GM18867 (cell line): ENCODE measurements around the gene LMTK3.
"Not testable (repeated sequence)": the region's sequence is repeated elsewhere in the genome, so short reads cannot be mapped to it uniquely, and the experiment has no call there.

Experiments used
- ATAC-seq: cut with Tn5 transposase; IDR thresholded peaks from one replicate; pipeline ENCODE4 v1.9.1; 2021; ENCODE audit warnings: mild to moderate bottlenecking, moderate library complexity; ENCODE audit not compliant: unreplicated experiment

Gene LMTK3

DNA sequence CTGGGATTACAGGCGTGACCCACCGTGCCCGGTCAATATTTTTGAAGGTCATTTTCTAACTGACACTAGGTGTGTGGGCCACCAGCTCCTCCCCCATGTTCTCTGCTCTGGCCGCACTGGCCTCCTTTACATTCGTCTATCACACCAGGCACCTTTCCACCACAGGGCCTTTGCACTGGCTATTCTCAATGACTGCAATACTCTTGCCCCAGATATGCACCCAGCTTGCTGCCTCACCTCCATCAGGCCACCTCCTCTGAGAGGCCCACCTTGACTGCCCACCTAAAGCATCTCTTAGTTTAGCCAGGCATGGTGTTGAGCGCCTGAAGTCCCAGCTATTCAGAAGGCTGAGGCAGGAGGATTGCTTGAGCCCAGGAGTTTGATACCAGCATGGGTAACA, 30.2 kb upstream of the LMTK3 start:
- ATAC-seq, result no peak

DNA sequence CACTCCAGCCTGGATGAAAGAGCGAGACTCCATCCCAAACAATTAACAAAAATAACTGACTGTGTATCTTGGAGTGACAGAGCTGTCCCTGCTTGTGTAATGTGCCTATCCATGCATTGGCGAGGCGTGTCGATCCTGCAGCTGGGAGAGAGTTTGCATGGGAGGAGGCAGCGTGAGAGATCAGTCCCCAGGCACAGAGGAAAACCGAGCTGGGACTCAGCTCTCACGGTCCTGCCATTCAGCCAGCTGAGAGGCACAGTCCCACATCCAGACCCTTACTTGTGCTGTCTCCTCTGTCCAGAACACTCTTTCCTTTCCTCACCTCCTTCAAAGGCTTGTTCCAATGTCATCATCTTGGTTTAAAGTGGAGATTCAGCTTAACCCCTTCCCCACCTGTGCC, 28.5 kb upstream of the LMTK3 start:
- no peak for ATAC-seq

DNA sequence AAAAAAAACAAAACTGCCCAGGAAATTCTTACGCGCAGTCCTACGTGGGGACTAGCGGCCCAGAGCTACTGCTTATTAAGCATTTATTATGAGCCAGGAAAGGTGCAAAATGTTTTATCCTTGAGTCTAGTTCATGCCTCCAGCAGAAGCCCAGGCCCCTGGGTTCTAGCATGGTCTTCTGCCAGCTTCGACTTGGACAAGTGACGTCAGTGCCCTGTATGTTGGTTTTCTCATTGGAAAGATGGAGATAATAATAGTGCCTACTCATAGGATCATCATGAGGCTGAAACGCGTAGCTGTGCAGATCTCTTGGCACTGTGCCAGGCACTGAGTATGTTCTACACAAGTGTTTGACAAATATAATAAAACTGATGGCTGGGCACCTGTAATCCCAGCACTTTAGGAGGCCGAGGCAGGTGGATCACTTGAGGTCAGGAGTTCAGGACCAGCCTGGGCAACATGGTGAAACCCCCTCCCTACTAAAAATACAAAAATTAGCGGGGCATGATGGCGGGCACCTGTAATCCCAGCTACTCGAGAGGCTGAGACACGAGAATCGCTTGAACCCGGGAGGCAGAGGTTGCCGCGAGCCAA, 28.0 kb upstream of the LMTK3 start:
- ATAC-seq, result no peak

DNA sequence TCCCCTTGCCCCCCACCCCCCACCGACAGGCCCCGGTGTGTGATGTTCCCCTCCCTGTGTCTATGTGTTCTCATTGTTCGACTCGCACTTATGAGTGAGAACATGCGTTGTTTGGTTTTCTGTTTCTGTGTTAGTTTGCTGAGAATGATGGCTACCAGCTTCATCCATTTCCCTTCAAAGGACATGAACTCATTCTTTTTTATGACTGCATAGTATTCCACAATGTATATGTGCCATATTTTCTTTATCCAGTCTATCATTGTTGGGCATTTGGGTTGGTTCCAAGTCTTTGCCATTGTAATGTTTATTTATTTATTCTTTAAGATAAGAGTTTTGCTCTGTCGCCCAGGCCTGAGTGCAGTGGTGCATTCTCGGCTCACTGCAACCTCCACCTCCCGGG, 26.4 kb upstream of the LMTK3 start:
- not testable (repeated sequence) for ATAC-seq

DNA sequence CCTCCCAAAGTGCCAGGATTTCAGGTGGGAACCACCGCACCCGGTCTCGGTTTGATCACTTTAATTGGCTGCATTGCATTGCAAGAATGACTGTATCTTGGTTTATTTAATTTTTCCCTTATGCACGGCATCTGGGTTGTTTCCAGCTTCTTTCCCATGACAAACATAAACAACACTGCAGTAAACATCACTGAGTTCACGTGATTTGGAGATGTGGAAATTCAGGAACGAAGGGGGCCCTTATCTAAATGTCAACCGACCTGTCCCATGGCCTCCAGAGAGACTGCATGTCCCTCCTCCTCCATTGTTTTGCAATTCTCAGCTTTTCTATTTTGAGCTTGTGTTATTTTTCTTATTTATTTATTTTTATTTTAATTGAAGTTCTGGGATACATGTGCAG, 25.9 kb upstream of the LMTK3 start:
- no peak for ATAC-seq

DNA sequence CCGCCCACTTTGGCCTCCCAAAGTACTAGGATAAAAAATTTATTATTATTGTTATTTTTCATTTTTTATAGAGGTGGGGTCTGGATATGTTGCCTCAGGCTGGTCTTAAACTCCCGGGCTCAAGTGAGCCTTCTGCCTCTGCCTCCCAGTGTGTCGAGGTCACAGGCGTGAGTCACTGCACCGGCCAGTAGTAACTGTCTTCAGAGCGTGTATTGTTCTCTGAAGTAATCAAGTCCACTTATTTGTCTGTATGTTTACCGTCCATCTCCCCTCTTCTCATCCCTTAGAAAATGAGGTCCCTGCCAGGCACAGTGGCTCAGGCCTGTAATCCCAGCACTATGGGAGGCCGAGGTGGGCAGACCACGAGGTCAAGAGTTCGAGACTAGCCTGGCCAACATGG, 22.1 kb upstream of the LMTK3 start:
- ATAC-seq, result no peak

DNA sequence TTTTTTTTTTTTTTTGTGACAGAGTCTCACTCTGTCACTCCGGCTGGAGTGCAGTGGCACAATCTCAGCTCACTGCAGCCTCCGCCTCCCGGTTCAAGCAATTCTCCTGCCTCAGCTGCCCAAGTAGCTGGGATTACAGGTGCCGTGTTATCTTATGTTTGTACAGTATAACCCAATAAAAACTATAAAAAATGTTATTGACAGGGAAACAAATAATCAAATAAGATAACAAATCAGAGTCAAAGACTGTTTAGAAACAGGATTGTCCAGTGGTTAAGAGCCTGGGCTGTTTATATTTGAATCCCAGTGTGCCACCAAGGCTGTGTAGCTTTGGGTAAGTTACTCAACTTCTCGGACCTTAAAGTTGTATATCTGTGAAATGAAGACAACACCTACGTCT, 19.1 kb upstream of the LMTK3 start:
- no peak for ATAC-seq

DNA sequence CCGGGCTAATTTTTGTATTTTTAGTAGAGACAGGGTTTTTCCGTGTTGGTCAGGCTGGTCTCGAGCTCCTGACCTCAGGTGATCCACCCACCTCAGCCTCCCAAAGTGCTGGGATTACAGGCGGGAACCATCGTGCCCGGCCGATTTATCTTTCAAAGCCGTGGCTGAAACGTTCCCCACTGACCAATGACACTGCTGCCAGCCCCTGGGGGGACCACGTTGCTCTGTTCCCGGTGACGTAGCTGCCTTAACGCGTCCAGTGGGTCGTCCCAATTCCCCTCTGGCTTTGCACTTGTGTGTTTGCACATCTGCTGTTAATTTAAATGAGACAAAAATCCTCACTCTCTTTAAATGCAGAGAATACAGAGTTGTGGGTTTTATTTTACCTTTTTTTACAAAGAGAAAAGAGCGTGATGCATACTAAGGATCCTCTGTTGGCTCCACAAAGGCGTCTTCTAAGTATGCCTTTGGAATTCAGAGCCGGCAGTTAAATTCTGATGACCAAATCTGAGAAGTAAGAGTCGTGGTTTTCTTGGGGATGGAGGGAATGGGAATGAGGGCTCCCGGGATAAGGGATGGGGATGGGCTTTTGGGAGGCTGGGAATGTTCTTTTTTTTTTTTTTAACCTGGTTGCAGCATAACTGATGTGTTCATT, 18.6 kb upstream of the LMTK3 start:
- ATAC-seq, result no peak

DNA sequence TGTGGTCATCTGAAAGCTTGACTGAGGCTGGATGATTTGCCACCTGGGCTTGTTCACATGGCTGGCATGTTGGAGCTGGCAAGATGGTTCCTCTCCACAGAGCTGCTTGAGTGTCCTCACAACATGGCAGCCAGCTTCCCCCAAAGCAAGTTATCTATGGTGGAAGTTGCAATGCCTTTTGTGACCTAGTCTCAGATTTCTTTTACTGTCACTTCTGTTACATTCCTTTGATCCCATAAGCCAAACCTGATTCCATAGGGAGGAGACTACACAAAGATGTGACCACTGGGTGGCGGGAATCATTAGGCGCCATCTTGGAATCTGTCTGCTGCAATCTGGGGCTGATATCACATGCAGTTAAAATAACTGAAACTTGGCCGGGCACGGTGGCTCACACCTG, 17.5 kb upstream of the LMTK3 start:
- no peak for ATAC-seq

DNA sequence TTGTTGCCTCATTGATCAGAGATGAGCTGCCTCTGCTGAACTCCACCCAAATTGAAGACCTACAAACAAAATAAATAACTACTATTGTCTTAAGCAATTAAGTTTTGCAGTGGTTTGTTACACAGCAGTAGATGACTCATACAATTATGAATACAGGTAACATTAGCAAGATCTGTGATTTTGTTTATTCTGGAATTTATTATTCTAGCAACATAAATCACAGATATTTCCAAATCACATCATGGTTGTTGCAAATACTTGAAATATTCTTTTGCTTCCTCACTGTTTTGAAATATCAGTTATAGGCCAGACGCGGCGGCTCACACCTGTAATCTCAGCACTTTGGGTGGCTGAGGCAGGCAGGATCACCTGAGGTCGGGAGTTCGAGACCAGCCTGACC, 13.1 kb upstream of the LMTK3 start:
- no peak for ATAC-seq

DNA sequence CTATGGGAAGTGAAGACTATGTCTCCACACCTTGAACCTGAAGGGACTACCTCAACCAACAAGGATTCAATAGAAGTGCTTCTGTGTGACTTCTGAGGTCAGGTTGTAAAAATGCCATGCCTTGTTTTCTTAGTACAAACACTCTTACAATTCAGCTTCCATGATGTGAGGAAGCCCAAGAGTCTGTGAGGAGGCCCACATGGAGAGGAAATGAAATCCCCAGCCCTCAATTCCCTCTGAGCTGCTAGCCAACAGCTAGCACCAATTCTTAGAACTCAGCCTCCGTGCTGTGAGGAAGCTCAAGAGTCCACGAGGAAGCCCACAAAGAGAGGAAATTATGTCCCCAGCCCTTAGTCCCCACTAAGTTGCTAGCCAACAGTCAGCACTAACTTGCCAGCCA, 12.6 kb upstream of the LMTK3 start:
- ATAC-seq, result no peak

DNA sequence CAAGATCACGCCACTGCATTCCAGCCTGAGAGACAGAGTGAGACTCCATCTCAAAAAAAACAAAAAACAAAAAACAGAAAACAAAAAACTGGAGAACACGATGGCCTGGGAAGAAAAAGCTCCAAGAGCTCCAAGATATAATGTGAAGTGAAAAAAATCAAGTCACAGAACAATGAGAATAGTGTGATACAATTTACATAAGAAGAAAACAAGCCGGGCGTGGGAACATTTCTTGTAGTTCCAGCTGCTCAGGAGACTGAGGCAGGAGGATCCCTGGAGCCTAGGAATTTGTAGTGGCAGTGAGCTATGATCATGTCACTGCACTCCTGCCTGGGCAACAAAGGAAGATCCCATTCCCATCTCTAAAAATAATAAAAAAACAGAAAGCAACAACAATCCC, 8.5 kb upstream of the LMTK3 start:
- no peak for ATAC-seq

DNA sequence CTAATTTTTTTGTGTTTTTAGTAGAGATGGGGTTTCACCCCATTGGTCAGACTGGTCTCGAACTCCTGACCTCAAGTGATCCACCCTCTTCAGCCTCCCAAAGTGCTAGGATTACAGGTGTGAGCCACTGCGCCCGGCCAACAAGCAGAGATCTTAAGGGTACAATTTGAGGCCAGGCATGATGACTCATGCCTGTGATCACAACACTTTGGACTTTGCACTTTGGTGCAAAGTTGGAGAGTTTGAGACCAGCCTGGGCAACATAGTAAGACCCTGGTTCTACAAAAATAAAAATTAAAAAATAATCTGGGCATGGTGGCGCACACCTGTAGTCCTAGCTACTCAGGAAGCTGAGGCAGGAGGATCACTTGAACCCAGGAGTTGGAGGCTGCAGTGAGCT, 7.8 kb upstream of the LMTK3 start:
- not testable (repeated sequence) for ATAC-seq

DNA sequence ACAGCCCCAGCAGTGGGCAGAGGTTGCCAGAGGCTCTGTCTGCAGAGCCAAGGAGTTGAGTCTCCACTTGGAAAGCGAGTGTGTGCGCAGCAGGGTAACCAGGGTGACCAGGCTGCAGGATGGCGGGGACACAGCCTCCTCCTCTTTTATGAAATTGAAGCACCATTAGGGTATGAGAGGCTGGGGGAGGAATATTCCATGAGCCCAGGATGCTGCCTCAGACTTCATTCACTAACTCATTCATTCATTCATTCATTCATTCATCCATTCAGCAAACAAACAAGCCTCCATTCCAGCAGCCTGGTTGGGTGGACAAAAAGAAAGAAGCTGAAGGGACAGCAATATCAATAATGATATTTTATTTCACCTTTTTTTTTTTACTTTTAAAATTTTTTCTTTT, 6.6 kb upstream of the LMTK3 start:
- ATAC-seq, result no peak

DNA sequence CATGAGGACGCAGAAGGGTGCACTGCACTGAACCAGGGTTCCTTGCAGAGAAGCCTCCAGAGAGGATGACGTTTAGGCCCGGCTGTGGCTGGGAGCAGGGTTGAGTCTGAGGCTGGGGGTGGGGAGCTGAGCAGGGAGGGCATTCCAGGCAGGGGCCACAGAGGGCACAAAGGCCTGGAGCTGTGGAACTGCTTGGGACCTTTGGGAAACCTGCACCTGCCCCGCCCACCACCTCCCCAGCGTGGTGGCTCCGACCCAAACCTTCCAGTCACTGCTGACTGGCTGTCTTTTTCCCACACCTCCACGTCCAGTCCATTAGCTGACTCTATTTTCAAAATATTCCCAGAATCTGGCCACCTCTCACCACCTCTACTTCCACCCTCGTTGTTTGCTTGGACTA, 4.9 kb upstream of the LMTK3 start:
- no peak for ATAC-seq

DNA sequence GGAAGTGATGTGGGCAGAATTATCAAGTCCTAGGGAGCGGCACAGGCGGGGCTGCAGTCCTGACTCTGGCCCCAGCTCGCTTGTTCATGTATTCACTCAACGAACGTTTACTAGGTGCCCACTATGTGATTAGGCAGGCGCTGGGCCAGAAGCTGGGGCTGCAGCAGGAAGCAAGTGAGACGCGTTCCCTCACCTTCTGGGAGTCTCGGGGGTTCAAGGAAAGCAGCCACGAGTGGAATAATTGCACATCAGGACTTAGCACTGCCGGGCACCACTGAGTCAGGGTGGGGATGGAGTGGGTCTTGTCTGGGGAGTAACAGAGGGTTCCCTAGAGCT, 2.5 kb upstream of the LMTK3 start:
- ATAC-seq, result no peak

DNA sequence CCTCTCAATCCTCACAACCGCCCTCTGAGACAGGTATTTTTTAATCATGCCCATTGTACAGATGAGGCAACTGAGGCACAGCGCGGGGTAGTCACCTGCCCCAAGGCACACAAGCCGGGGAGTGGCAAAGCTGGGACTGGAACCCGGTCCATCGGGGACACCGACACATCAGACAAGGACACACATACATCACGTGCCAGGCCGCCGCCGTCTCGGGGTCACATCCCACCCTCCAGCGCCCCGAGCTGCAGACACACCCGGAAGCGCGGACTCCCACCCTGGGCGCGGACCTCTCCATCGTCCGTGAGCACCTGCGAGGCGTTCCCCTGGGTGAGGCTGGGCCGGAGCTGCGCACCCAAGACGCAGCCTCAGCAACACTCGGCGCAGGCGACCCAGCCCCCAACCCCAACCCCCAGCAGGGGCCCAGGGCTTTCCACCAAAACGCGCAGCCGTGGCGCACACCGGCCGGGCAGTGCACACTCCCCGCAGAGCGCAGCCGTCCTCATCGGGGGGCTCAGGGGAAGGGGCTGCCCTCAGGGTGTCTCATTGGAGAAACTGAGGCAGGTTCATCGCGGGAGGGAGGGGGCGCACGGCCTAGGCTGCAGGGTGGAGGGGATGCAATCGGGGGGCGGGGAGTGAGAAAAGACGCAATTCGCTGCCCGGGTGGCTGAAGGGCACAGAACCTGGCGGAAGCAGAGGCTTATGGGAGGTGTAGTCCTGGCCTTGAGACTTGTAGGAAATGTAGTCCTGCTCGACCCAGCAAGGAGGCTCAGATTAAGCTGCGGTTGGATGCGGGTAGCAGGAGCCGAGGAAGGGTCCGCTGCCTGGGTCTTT, 1.9 kb upstream of the LMTK3 start:
- peak; percentile 61 for ATAC-seq

DNA sequence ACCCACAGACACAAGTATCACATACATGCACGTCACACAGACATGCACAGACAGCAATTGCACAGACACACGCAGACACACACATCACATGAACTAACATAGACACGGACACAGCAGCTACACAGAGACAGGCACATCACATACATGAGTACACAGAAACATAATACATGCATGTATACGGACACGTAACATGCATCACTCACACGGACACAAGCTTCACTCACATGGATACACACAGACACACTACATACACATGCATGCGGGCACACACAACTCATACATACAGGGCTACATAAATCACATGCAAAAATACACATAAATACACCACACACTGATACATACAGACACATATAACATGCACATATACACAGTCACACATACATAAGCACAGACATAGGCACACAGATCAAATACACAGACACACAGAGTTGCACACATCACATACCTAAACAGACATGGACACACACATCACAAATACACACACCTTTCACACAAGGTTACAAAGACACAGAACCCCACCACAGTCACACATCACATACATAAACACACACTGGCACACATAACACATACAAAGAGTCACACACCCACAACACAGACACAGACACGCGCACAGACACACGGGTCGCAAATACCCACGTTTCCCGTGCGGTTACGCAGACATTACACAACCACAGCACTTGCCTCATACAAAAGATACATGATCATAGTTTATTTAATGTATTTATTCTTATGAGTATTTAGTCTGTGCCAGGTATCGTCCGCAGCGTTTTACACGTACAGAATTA, 1.1 kb upstream of the LMTK3 start:
- ATAC-seq, result no peak

DNA sequence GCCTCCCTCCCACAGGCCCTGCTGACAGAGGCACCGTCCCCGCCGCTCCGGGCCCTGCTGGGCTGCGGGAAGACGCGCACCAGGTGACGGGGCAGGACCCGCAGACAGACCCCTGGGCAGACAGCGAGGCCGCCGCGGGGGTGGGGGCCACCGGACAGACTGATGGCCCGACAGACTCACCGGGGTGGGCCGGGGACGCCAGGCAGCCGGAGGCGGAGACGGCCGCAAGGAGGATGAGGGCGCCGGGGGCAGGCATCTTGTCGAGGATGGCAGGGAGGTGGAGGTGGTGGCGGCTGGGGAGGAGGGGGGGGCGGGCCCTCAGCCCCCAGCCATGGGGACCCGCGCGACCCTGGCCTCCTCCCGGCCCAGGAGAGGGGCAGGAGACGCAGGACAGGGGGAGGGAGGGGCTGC, 309 bp downstream of the LMTK3 start:
- no peak for ATAC-seq

DNA sequence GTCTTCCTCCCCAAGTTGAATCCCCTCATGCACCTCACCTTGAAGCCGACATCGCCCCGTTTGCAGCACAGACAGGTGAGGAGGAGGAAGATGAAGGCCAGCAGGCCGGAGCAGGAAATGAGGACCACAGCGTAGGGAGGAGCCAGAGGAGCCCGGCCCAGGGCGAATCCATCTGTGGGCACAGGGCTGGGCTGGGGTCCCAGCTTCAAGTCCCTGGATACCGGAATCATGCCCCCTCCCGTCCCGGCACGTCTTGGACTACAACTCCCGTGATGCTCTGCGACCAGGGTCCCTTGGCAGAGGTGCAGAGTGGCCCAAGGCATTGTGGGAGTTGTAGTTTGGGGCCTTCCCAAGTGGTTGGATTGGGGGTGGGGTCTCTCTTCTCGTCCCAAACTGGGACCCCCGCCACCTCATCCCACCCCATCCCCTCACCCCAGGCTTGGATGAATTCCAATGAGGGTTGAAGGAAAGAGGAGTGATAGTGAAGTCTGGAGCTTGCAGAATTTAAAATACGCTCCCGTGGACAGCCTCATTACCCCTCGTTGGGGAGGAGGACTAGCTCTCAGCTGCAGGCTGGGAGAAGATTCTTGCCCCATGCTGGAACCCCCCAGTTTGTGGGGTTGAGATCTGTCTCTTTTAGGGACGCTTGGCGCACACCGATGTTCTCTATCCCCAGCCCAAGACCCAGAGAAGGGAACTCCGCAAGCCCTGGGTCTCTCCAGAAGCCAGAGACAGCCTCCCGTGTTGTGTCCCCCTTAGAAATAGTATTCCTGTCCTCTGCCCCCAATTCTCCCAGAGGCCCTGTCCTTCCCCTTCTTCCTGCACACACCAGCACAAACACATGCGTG, 990 bp downstream of the LMTK3 start:
- peak; percentile 38 for ATAC-seq
